ENCODE measurements around the gene RALGPS2.

GRCh38 chr1:178692564-178693327 is 32.3 kb upstream of the RALGPS2 start:
- TF ChIP-seq, protein P1, sequence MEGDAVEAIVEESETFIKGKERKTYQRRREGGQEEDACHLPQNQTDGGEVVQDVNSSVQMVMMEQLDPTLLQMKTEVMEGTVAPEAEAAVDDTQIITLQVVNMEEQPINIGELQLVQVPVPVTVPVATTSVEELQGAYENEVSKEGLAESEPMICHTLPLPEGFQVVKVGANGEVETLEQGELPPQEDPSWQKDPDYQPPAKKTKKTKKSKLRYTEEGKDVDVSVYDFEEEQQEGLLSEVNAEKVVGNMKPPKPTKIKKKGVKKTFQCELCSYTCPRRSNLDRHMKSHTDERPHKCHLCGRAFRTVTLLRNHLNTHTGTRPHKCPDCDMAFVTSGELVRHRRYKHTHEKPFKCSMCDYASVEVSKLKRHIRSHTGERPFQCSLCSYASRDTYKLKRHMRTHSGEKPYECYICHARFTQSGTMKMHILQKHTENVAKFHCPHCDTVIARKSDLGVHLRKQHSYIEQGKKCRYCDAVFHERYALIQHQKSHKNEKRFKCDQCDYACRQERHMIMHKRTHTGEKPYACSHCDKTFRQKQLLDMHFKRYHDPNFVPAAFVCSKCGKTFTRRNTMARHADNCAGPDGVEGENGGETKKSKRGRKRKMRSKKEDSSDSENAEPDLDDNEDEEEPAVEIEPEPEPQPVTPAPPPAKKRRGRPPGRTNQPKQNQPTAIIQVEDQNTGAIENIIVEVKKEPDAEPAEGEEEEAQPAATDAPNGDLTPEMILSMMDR (IDR thresholded peaks at IDR 0.05) = no peak
- TF ChIP-seq POLR2A (IDR thresholded peaks at IDR 0.05) = no peak

Data from adrenal gland (tissue), 5 donors.